Measurements from ENCODE around the gene APH1A.

The APH1A gene

GRCh38 chr1:150281221-150281757, 12.5 kb upstream of the APH1A start:
- TF ChIP-seq MAX (IDR thresholded peaks at IDR 0.05) (no peak), RAD21 (IDR thresholded peaks at IDR 0.05; ENCODE audit: low read depth) (peak; percentile 63)

- TF ChIP-seq REST (IDR thresholded peaks at IDR 0.05; ENCODE audit: low read depth) (no peak), MAX (IDR thresholded peaks at IDR 0.05) (no peak), YY1 (IDR thresholded peaks at IDR 0.05; ENCODE audit: low read depth) (no peak), RAD21 (IDR thresholded peaks at IDR 0.05; ENCODE audit: low read depth) (no peak), CREB1 (IDR thresholded peaks at IDR 0.05; ENCODE audit: low read depth) (no peak), NFIC (IDR thresholded peaks at IDR 0.05) (no peak), CEBPB (IDR thresholded peaks at IDR 0.05) (no peak), TAF1 (IDR thresholded peaks at IDR 0.05; ENCODE audit: low read depth) (no peak), EP300 (IDR thresholded peaks at IDR 0.05; ENCODE audit: borderline replicate concordance) (no peak), TCF12 (IDR thresholded peaks at IDR 0.05; ENCODE audit: low read depth) (no peak)
Measured at GRCh38 chr1:150280138-150280707, 11.4 kb upstream of the APH1A start.

- TF ChIP-seq RAD21 (IDR thresholded peaks at IDR 0.05; ENCODE audit: low read depth) (no peak), TAF1 (IDR thresholded peaks at IDR 0.05; ENCODE audit: low read depth) (no peak), NFIC (IDR thresholded peaks at IDR 0.05) (no peak)
Measured at GRCh38 chr1:150273311-150273710, 4.5 kb upstream of the APH1A start.

GRCh38 chr1:150271291-150271959, 2.6 kb upstream of the APH1A start:
- no peak for TF ChIP-seq TCF12 (IDR thresholded peaks at IDR 0.05; ENCODE audit: low read depth)
- TF ChIP-seq RAD21 (IDR thresholded peaks at IDR 0.05; ENCODE audit: low read depth) = no peak
- TF ChIP-seq CREB1 (IDR thresholded peaks at IDR 0.05; ENCODE audit: low read depth) = no peak
- TF ChIP-seq YY1 (IDR thresholded peaks at IDR 0.05; ENCODE audit: low read depth) = no peak
- TF ChIP-seq EGR1 (IDR thresholded peaks at IDR 0.05) = no peak
- no peak for TF ChIP-seq NFIC (IDR thresholded peaks at IDR 0.05)
- TF ChIP-seq FOXM1 (IDR thresholded peaks at IDR 0.05; ENCODE audit: borderline replicate concordance, low read depth) = no peak
- no peak for TF ChIP-seq CEBPB (IDR thresholded peaks at IDR 0.05)
- no peak for TF ChIP-seq ZBTB7A (IDR thresholded peaks at IDR 0.05; ENCODE audit: low read depth)
- no peak for TF ChIP-seq TAF1 (IDR thresholded peaks at IDR 0.05; ENCODE audit: low read depth)

GRCh38 chr1:150269451-150269850, 635 bp upstream of the APH1A start:
- TF ChIP-seq CREB1 (IDR thresholded peaks at IDR 0.05; ENCODE audit: low read depth) = no peak
- no peak for TF ChIP-seq REST (IDR thresholded peaks at IDR 0.05; ENCODE audit: low read depth)
- TF ChIP-seq NFIC (IDR thresholded peaks at IDR 0.05) = no peak
- no peak for TF ChIP-seq TAF1 (IDR thresholded peaks at IDR 0.05; ENCODE audit: low read depth)
- TF ChIP-seq YY1 (IDR thresholded peaks at IDR 0.05; ENCODE audit: low read depth) = no peak

GRCh38 chr1:150268340-150268704, 494 bp downstream of the APH1A start:
- TF ChIP-seq ZBTB7A (IDR thresholded peaks at IDR 0.05; ENCODE audit: low read depth) (no peak), FOXM1 (IDR thresholded peaks at IDR 0.05; ENCODE audit: borderline replicate concordance, low read depth) (no peak)

GRCh38 chr1:150267896-150268295, 920 bp downstream of the APH1A start:
- TF ChIP-seq TCF12 (IDR thresholded peaks at IDR 0.05; ENCODE audit: low read depth) = no peak
- TF ChIP-seq FOXM1 (IDR thresholded peaks at IDR 0.05; ENCODE audit: borderline replicate concordance, low read depth) = no peak
- no peak for TF ChIP-seq USF1 (IDR thresholded peaks at IDR 0.05)
- no peak for TF ChIP-seq EP300 (IDR thresholded peaks at IDR 0.05; ENCODE audit: borderline replicate concordance)

Measured in Ishikawa (cell line).